Measurements from ENCODE around the gene TOX2. TPM values are rescaled to one million over a fixed set of nuclear protein-coding genes. Genes with fewer than 3 reads are reported as not detected.

TOX2 gene
- total RNA-seq, 4 donors from 2014 or later = 0.20 to 0.42 TPM; not detected in 2

DNA sequence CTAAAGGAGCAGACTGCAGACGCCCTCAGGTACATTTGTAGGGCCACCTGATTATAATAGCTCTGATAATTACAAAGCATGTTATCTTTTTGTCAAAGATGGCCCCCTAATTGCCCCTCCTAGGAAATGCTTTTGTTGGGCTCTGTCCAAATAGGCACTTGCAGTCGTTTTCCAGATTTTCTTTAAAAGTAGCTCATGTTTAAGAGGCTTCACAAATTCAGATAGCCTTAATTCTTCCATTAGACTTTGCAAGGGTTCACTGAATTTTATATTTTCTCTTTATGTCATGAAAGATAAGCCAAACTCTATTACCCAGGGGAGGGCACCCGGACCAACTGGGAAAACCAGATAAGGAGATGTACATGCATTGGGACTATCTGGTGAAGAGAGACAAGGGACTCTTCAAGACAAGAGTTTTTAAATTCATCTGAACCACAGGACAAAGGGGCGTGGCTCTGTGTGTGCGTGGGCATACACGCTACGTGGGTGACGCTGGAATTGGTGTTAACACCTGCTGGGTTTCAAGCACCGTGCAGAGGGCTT is 95.6 kb downstream of the TOX2 start:
- in situ Hi-C loops (cut with MboI; ENCODE audit: low sequenced_read_pairs in 4 of 4) (no loop called here), intact Hi-C loops (cut with DNase I; ENCODE audit: low total_unique reads) (no loop called here)
- H3K4me1 ChIP-seq = no peaks in the 10 kb centered on the region
- H3K9me3 ChIP-seq = no peaks in the 10 kb centered on the region
- no peak overlapping the region for H3K4me3 ChIP-seq
- DNase-seq (no peak), ATAC-seq (no peak)
- no peaks in the 10 kb centered on the region for H3K36me3 ChIP-seq
- TF ChIP-seq CTCF (IDR thresholded peaks at IDR 0.05 in 4 of 5, conservative IDR thresholded peaks at IDR 0.05 in 1 of 5) (no peak), POLR2A (IDR thresholded peaks at IDR 0.05) (no peak)
- no peak overlapping the region for H3K27ac ChIP-seq
- H3K27me3 ChIP-seq = peaks cover 0 to 6% (median 2%) of the 10 kb centered on the region in 3 donors

GRCh38 chr20:44011251-44011940 is 96.7 kb downstream of the TOX2 start:
- H3K27me3 ChIP-seq = peaks cover 5 to 6% (median 6%) of the 10 kb centered on the region in 3 donors
- H3K36me3 ChIP-seq = no peaks in the 10 kb centered on the region
- intact Hi-C loops (cut with DNase I; ENCODE audit: low total_unique reads) (no loop called here), in situ Hi-C loops (cut with MboI; ENCODE audit: low sequenced_read_pairs in 4 of 4) (no loop called here)
- TF ChIP-seq CTCF (IDR thresholded peaks at IDR 0.05 in 4 of 5, conservative IDR thresholded peaks at IDR 0.05 in 1 of 5) (no peak), POLR2A (IDR thresholded peaks at IDR 0.05) (no peak)
- DNase-seq (no peak), ATAC-seq (no peak)
- H3K27ac ChIP-seq = no peak overlapping the region
- H3K4me1 ChIP-seq = no peaks in the 10 kb centered on the region
- no peak overlapping the region for H3K4me3 ChIP-seq
- no peaks in the 10 kb centered on the region for H3K9me3 ChIP-seq

DNA sequence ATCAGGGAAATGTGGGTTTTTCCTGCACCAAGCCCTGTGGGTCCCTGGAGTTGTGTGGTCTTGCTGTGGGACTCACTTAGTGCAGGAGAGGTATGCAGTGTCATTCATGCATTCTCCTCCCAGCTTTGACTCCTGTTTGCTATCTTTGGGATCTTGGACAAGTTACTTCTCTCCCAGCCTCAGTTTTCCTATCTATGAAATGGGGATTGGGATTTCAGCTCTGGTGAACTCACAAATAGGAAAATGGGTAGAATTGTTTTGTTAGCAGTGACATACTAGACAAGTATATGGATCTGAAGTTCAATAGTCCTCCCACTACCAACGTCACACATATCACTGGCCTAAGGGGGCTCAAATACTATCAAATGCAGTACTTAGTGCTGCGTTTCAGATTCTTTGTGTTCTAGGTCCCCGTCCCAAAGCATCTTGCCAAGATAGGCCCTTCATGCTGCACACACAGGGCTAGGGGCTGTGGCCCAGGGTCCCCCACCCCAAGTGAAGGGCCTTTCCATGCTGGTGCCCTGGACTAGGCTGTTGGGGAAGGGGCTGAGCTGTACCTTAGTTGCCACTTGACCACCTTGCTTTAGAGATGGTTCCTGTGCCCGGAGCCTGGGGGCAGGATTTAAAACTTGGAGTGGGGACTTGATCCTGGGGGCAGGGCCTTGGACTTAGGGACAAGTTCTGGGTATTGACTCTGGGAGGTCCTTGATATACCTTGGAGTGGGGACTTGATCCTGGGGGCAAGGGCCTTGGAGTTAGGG is 98.0 kb downstream of the TOX2 start:
- ATAC-seq (no peak), DNase-seq (no peak)
- no peaks in the 10 kb centered on the region for H3K36me3 ChIP-seq
- H3K4me1 ChIP-seq = no peaks in the 10 kb centered on the region
- H3K9me3 ChIP-seq = no peaks in the 10 kb centered on the region
- no peak overlapping the region for H3K27ac ChIP-seq
- H3K27me3 ChIP-seq = peaks cover 5 to 6% (median 6%) of the 10 kb centered on the region in 3 donors
- TF ChIP-seq POLR2A (IDR thresholded peaks at IDR 0.05) (no peak), CTCF (IDR thresholded peaks at IDR 0.05 in 4 of 5, conservative IDR thresholded peaks at IDR 0.05 in 1 of 5) (no peak)
- intact Hi-C loops (cut with DNase I; ENCODE audit: low total_unique reads) = no loop called here
- no peak overlapping the region for H3K4me3 ChIP-seq
- in situ Hi-C loops (cut with MboI; ENCODE audit: low sequenced_read_pairs in 4 of 4) = no loop called here

DNA sequence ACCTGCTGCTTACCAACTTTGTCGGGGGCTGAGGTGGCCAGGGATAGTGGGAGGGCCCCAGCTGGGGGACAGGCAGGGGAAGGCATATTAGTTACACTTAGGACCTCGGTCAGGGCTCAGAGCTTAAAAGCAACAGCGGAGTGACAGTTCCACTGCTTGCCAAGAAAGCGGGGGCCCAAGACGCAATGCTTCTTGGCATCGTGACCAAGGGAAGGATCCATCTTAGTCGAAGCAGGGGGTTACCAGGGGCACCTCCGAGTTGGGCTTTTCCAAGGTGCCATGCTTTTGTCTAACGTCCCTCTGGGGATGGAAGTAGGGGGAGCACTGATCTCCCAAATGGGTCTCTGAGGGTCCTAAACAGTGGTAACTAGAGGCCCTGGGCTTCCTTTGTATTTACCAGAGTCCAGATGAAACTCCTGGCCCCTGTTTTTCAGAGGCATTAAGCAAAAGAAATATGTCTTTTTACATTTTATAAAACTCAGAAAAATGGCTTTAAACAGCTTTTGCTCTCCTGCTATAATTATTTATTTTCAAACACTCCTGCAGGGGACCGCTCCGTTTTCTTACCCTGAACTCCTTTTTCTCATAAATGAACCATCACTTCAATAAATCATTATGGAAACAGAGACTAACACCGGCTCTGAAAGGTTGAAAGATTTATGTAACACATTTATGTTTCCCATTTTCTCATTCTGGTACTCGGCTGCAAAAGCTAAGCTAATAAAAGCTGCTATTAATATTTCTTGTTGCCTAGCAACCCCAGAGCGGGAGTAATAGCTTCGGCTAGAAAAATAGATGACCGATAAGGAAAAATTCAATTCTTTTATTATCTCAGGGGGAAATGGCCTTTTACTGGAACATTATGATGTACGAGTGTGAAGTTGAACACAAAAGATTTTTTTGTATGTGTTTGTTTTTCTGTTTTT is 100.4 kb downstream of the TOX2 start:
- in situ Hi-C loops (cut with MboI; ENCODE audit: low sequenced_read_pairs in 4 of 4) (no loop called here), intact Hi-C loops (cut with DNase I; ENCODE audit: low total_unique reads) (no loop called here)
- Histone ChIP-seq H3K4me3 (no peak overlapping the region), H3K4me1 (peaks cover 8 to 11% of the 10 kb centered on the region in 2 donors), H3K36me3 (no peaks in the 10 kb centered on the region), H3K27ac (no peak overlapping the region), H3K9me3 (no peaks in the 10 kb centered on the region), H3K27me3 (peaks cover 5 to 6% (median 6%) of the 10 kb centered on the region in 3 donors)
- no peak for TF ChIP-seq CTCF (IDR thresholded peaks at IDR 0.05 in 4 of 5, conservative IDR thresholded peaks at IDR 0.05 in 1 of 5)
- TF ChIP-seq POLR2A (IDR thresholded peaks at IDR 0.05) = no peak
- DNase-seq (no peak), ATAC-seq (no peak)

All from gastrocnemius medialis (tissue), 4 donors.